Right cardiac atrium (tissue), 5 donors: ENCODE data around the gene SRGAP1. TPM values are rescaled to one million over a fixed set of nuclear protein-coding genes. Genes with fewer than 3 reads are reported as not detected.
A peak's percentile ranks its signal among the peaks of the same experiment; 100 is the strongest.

ENCODE experiments used
- ATAC-seq, 2 donors: fragments of 200-7000 bp; cut with Tn5 transposase; one replicate each; pipeline versions ENCODE4 v1.8.0 to v1.9.1; 2020; ENCODE audit warnings: moderate library complexity in 2 of 2, mild to moderate bottlenecking in 1 of 2
- DNase-seq, 3 donors: peaks; one replicate each; pipeline ENCODE4 v3.0.0-alpha.2; 2020
- H3K27ac ChIP-seq: one replicate; pipeline ENCODE4 v1.5.1; 2013; ENCODE audit warnings: mild to moderate bottlenecking, low read length, control low read depth, moderate library complexity
- H3K27me3 ChIP-seq: one replicate; pipeline ENCODE4 v1.6.1; 2013; ENCODE audit not compliant: control insufficient read depth, insufficient read depth
- H3K4me1 ChIP-seq: one replicate; pipeline ENCODE4 v1.6.1; 2013; ENCODE audit warnings: low read length; ENCODE audit not compliant: control insufficient read depth, insufficient read depth
- H3K4me3 ChIP-seq: one replicate; pipeline ENCODE4 v1.5.1; 2013; ENCODE audit warnings: low read length, control low read depth
- H3K9me3 ChIP-seq: one replicate; pipeline ENCODE4 v1.6.1; 2013; ENCODE audit warnings: low read length; ENCODE audit not compliant: control insufficient read depth
- WGBS: extraction: QIAGEN DNeasy Blood & Tissue Kit; methylation state at CpG from one replicate; pipeline ENCODE4 v1.1.7; 2013; 5-methylcytosine and 5-hydroxymethylcytosine counted together
- intact Hi-C, 4 donors: fragments of 100-400 bp; cut with DNase I; formaldehyde crosslinking; loops; one replicate each; pipeline versions ENCODE4 v1.11.0 to v1.14.0; 2022 to 2023
- polyA plus RNA-seq: library from polyadenylated mRNA; stranded (reverse); fragments of 200-250 nt; gene quantifications from one replicate; pipeline ENCODE4 v1.2.3, GENCODE V29; 2013
- total RNA-seq, 4 donors: library from RNA; stranded (reverse); fragmentation: NEBNext Ultra II Directional; extraction: Animal tissue kit (Norgen Biotek cat#: 25700); gene quantifications; one replicate each; pipeline ENCODE4 v1.2.1, GENCODE V29; 2021
- donor health status: healthy with polysubstance abuse.
- donor health status: DM: no; HTN: yes; CAD: no.
- donor health status: DM: no; HTN: no; CAD: no.
- donor health status: DM: no; HTN: yes; CAD: no; lungs with severe emphysema.
- donor health status: DM: yes; HTN: yes; CAD: no.

The SRGAP1 gene
- total and polyA plus RNA-seq, 5 donors: 1.7 to 5.5 (median 5.1) TPM

DNA sequence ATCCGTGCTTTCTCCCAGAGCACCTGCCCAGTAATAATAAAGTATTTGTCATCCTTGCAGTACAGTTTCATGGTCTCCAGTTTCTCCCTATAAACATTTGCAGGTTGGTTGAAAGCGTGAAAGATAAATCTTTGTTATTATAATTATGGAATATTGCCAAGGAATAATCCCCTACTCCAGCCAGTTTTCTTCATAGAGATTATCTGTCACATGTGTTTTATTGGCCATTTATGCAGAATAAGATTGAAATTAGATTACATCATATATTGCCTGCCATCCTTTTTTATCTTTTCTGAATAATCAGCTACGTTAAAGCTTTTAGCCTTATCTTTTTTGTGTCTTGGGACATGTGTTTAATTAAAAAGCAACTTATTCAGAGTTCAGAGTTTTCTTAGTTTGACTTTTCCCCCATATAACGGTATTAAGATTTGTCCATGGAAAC, 209.6 kb downstream of the SRGAP1 start:
- 85% methylated on average over 4 of the region's 4 CpGs for WGBS
- ATAC-seq (no peak), DNase-seq (no peak)

DNA sequence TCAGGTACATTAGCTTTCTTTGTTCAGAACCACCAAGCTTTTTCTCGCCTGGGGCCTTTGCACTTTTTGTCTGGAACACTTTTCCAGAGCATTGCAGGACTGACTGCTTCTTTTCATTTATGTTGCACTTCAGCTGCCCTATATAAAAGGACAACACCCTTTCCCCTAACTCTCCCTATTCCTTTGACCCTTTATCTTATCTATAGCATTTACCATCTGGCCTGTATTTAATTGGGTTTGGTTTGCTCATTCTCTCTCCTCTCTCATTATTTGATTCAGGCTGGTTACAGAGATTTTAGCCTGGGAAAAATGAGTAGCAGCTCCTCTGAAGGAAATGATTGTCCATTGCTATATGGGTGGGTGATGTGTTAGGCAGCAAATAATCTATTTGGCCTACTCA, 212.2 kb downstream of the SRGAP1 start:
- no peak for DNase-seq
- Histone ChIP-seq H3K4me1 (no peaks in the 10 kb centered on the region), H3K27me3 (no peaks in the 10 kb centered on the region), H3K4me3 (no peak overlapping the region), H3K9me3 (no peaks in the 10 kb centered on the region), H3K27ac (no peak overlapping the region)
- no peak for ATAC-seq
- WGBS: 100% methylated on average over 1 of the region's 1 CpG
- intact Hi-C loops: no loop called here

More for the DNA sequence above, 209.6 kb downstream of the SRGAP1 start:
- Histone ChIP-seq H3K4me1 (no peaks in the 10 kb centered on the region), H3K27me3 (no peaks in the 10 kb centered on the region), H3K9me3 (no peaks in the 10 kb centered on the region), H3K27ac (no peak overlapping the region), H3K4me3 (no peak overlapping the region)
- intact Hi-C loops: no loop called here

DNA sequence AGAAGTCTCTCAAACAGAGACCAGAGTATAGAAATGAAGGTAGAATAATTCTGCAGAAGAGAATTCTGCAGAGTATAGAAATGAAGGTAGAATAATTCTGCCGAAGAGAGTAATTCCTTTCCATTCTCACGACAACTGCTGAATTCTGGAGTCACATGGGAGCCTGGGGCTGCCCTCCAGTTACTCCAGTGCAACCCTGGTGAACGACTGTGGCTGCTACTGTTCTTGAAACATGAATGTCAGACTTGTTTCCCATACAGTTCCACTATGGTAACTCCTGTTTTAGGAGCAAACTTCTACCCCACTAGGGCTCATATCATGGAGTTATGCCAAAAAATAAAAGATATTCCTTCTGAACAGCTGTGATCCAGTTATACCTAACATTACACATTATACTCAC, 213.2 kb downstream of the SRGAP1 start:
- WGBS: 83% methylated on average over 3 of the region's 3 CpGs

DNA sequence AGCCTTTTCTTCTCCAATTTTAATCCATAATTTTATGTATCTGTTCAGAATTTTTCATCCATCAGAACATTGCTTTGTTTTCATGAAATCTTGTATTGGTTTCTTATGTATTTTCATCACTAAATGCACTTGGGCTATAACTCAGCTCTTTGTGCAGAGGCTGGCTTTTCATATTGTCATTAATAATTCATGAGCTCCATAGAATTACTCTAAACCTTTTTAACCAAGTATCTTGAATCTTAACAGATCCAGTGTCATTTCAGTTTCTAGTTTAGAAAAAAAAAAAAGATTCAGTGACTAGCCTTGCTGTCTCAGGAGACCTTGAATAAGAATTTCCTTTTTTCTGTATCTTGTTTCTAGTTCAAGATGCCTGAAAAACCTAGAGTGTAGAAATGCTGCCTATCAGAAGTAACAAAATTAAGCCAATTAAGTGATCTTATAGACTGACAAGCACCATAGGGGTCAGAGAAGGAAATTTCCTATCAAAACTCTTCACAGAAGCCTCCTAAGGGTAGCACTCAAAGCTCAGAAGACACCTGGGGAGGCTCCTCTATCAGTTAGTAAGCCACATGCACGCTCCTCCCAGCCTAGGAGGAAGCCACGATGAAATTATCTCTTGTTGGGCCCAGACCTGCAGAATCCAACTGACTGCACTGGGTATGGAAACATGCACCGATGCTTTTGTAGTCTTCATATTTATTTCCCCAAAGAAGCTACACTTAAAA, 214.2 kb downstream of the SRGAP1 start:
- H3K4me1 ChIP-seq: no peaks in the 10 kb centered on the region
- intact Hi-C loops: no loop called here
- no peaks in the 10 kb centered on the region for H3K27me3 ChIP-seq
- no peak for ATAC-seq
- no peak for DNase-seq
- H3K27ac ChIP-seq: no peak overlapping the region
- H3K9me3 ChIP-seq: no peaks in the 10 kb centered on the region
- H3K4me3 ChIP-seq: no peak overlapping the region
- WGBS: 90% methylated on average over 3 of the region's 3 CpGs

More for the DNA sequence above, 213.2 kb downstream of the SRGAP1 start:
- Histone ChIP-seq H3K4me1 (no peaks in the 10 kb centered on the region), H3K4me3 (no peak overlapping the region), H3K27ac (no peak overlapping the region), H3K9me3 (no peaks in the 10 kb centered on the region), H3K27me3 (no peaks in the 10 kb centered on the region)
- DNase-seq: no peak
- intact Hi-C loops: no loop called here
- no peak for ATAC-seq

DNA sequence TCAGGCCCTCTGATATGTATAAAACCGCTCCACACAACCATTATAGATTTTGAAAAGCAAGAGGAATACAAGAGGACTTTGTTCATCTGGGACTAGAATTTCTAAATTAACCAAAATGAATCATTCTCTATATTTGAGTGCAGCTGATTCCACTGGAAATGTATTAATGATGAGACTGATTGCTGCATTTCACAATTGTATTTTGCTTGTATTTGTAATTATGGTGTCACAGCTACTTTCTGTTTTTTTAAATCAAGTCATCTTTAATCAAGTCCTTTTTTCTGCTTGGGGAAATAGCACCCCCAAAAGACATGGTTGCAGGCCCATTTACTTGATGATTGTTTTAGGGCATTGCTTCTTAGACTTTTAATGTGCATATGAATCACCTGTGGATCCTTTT, 215.2 kb downstream of the SRGAP1 start:
- intact Hi-C loops: no loop called here
- DNase-seq: no peak
- no peak overlapping the region for H3K27ac ChIP-seq
- H3K9me3 ChIP-seq: no peaks in the 10 kb centered on the region
- no peaks in the 10 kb centered on the region for H3K4me1 ChIP-seq
- no peaks in the 10 kb centered on the region for H3K27me3 ChIP-seq
- 92% methylated on average over 1 of the region's 1 CpG for WGBS
- H3K4me3 ChIP-seq: no peak overlapping the region
- no peak for ATAC-seq

DNA sequence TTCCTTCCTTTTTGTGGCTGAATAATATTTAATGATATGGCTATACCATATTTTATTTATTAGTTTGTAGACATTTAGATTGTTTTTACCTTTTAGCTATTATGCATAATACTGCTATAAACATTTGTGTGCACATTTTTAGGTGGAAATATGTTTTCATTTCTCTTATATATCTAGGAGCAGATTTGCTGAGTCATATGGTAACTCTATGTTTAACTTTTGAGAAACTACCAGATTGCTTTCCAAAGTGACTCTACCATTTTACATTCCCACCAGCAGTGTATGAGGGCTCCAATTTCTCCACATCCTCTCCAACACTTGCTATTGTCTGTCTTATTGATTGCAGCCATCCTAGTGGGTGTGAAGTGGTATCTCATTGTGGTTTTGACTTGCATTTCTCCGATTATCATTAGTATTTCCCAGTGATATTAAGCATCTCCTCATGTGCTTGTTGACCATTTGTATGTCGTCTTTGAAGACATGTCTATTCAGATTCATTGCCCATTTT, 217.4 kb downstream of the SRGAP1 start:
- Histone ChIP-seq H3K4me1 (no peaks in the 10 kb centered on the region), H3K27ac (no peak overlapping the region), H3K9me3 (no peaks in the 10 kb centered on the region), H3K27me3 (no peaks in the 10 kb centered on the region), H3K4me3 (no peak overlapping the region)
- ATAC-seq (no peak), DNase-seq (no peak)
- 97% methylated on average over 2 of the region's 2 CpGs for WGBS
- intact Hi-C loops: no loop called here

DNA sequence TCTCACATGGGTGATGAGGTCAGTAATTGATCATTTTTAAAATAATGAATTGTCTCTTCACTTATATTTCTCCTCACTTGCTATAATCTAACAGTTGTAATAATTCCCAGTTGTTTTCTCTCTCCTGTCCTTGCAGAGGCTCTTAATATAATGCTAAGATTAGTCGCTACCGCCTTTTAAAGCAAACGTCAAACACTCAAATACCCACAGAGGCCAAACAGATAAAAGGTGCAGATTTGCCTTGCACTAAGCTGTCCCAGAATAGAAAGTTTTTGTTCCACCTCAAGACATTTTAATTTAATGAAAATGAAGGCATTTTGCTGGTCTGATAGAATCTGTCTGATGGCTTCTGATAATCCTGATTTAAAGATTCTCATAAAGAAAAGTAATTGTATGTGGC, 218.6 kb downstream of the SRGAP1 start:
- DNase-seq: no peak
- Histone ChIP-seq H3K9me3 (no peaks in the 10 kb centered on the region), H3K27me3 (no peaks in the 10 kb centered on the region), H3K4me1 (no peaks in the 10 kb centered on the region), H3K4me3 (peak overlapping the region; percentile 6), H3K27ac (no peak overlapping the region)
- intact Hi-C loops: no loop called here
- no peak for ATAC-seq
- 67% methylated on average over 3 of the region's 3 CpGs for WGBS

DNA sequence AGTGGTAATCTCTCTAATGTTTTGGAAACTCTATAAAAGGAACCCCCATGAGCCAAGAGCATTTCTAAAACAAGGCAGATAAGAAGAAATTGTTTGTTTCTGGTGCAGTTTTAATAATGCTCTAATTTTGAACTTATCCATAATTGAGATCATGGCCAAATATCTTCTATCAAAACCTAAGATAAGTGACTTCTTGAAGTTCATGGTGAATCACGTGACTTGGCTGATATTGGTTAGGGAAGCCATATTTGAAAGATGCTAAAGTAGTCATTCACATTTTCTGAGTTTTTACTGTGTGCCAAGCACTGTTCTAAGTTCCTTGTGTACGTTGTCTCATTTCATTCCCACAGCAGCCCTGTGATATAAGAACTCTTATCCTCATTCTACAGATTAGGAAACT, 219.7 kb downstream of the SRGAP1 start:
- WGBS: 62% methylated on average over 2 of the region's 2 CpGs

DNA sequence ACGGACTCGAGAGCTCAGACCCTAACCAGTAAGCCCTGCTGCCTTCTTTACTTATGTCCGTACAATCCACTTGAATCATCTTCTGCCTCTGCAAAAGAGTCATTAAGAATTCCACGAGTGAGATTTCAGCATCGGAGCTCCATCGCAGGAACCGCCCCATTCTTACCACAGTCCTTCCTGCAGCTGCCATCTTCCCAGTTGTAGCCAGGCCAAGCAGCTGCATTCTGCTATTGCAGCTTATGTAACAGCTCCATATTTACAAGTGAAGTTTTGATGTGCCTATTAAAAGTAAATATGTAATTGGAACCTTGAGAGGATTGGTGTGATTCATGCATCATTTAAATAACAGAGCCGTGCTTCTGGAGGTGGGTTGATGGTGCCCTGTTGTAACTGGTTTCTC, 220.2 kb downstream of the SRGAP1 start:
- intact Hi-C loops: no loop called here

More for the DNA sequence above, 219.7 kb downstream of the SRGAP1 start:
- intact Hi-C loops: no loop called here
- Histone ChIP-seq H3K4me1 (no peaks in the 10 kb centered on the region), H3K27me3 (no peaks in the 10 kb centered on the region), H3K9me3 (no peaks in the 10 kb centered on the region), H3K4me3 (no peak overlapping the region), H3K27ac (no peak overlapping the region)
- ATAC-seq: no peak
- DNase-seq: no peak

DNA sequence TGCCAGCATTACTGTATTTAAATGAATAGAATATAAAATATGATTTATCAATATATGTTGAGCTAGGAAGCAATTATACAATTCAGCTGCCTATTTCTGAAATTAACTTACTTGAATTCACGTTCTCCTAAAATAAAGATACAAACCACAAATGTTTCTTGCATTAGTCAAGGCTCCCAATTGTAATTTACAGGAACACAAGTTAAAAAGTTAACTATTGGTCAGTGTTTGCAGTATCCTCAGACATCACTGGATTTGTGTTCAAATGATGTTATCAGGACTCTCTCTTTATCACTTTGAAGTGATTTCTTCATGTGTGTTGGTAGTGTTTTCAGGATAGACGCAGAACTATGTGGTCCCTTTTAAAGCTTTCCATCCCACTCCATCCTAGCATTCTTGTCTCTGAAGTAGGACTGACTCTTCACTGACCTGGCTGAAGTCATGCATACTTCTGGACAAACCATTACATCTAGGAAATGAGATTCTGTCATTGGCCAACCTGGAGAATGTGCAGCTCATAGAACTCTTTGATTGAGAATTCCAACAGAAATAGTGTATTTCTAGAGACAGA, 221.5 kb downstream of the SRGAP1 start:
- ATAC-seq: no peak
- Histone ChIP-seq H3K9me3 (no peaks in the 10 kb centered on the region), H3K27ac (no peak overlapping the region), H3K4me1 (no peaks in the 10 kb centered on the region), H3K27me3 (no peaks in the 10 kb centered on the region), H3K4me3 (no peak overlapping the region)
- WGBS: 96% methylated on average over 2 of the region's 2 CpGs
- DNase-seq: no peak
- intact Hi-C loops: no loop called here

More for the DNA sequence above, 220.2 kb downstream of the SRGAP1 start:
- H3K4me3 ChIP-seq: no peak overlapping the region
- no peak for DNase-seq
- H3K27ac ChIP-seq: no peak overlapping the region
- H3K27me3 ChIP-seq: no peaks in the 10 kb centered on the region
- WGBS: 97% methylated on average over 8 of the region's 8 CpGs
- ATAC-seq: no peak
- no peaks in the 10 kb centered on the region for H3K4me1 ChIP-seq
- H3K9me3 ChIP-seq: no peaks in the 10 kb centered on the region

DNA sequence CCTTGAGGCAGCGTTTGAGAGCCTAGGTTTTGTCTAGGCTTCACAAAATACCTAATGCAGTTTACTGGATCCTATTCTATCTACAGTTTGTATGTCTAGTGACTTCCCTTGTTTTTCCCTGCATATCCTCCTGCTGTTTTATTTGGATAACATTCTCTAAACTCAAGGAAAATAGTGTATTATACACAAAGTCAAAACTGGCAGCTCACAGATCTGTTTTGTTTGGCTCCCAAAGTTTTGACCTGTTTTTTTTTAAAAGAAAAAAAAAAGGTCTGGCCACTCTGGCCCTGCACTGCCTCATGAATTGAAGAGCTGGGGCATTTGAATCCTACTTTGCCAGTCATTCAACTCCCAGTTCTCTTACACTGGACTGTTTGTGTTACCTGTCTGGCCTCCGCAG, 222.3 kb downstream of the SRGAP1 start:
- Histone ChIP-seq H3K4me1 (no peaks in the 10 kb centered on the region), H3K9me3 (no peaks in the 10 kb centered on the region), H3K27me3 (no peaks in the 10 kb centered on the region), H3K4me3 (no peak overlapping the region), H3K27ac (no peak overlapping the region)
- ATAC-seq (peak in 1 of 2 donors; percentile 36), DNase-seq (no peak)
- intact Hi-C loops: no loop called here
- 93% methylated on average over 2 of the region's 2 CpGs for WGBS
